ENCODE results near the gene GALR1.

GALR1 gene

GRCh38 chr18:77203071-77203470 lies 46.6 kb upstream of the GALR1 start:
- H3F3A ChIP-seq (ENCODE audit: low read depth): no peaks in the 10 kb centered on the region
- TF ChIP-seq, protein P1, sequence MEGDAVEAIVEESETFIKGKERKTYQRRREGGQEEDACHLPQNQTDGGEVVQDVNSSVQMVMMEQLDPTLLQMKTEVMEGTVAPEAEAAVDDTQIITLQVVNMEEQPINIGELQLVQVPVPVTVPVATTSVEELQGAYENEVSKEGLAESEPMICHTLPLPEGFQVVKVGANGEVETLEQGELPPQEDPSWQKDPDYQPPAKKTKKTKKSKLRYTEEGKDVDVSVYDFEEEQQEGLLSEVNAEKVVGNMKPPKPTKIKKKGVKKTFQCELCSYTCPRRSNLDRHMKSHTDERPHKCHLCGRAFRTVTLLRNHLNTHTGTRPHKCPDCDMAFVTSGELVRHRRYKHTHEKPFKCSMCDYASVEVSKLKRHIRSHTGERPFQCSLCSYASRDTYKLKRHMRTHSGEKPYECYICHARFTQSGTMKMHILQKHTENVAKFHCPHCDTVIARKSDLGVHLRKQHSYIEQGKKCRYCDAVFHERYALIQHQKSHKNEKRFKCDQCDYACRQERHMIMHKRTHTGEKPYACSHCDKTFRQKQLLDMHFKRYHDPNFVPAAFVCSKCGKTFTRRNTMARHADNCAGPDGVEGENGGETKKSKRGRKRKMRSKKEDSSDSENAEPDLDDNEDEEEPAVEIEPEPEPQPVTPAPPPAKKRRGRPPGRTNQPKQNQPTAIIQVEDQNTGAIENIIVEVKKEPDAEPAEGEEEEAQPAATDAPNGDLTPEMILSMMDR (conservative IDR thresholded peaks at IDR 0.05; ENCODE audit: low read length): no peak
- no peak for TF ChIP-seq EZH2phosphoT487 (IDR thresholded peaks at IDR 0.05; ENCODE audit: borderline replicate concordance)

DNA sequence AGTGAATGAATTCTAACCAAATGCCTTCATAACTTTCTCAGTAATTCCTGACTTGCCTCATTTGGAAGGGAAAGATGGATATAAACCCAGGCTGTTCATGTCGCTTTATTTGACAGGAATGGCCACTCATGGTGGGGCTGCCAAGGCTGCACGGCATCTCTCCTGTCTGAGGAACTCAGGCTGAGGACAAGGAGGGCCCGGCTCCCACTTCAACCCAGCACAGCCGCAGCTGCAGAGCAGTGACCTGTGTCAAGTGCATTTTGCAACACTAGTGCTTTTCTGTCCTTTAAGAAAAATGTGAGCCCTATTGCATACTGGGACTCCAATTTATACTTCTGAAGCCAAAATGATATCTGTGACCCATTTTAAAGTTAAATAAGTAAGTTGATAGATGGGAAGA lies 45.8 kb upstream of the GALR1 start:
- Histone ChIP-seq H3K9me2 (replicated peaks; ENCODE audit: low read depth, low read length) (no peaks in the 10 kb centered on the region), H3K36me3 (ENCODE audit: insufficient read depth, low read length) (no peaks in the 10 kb centered on the region), H3K9me3 (ENCODE audit: insufficient read depth, low read depth, low read length) (no peaks in the 10 kb centered on the region), H2AFZ (ENCODE audit: low read length) (no peak overlapping the region), H3K4me3 (ENCODE audit: low read length, poor library complexity, severe bottlenecking) (no peak overlapping the region), H3K4me2 (ENCODE audit: low read depth, low read length, poor library complexity, severe bottlenecking) (no peak overlapping the region), H3K27me3 (ENCODE audit: insufficient read depth, low read length, poor library complexity, severe bottlenecking) (no peaks in the 10 kb centered on the region), H3K4me1 (ENCODE audit: insufficient read depth, low read length, poor library complexity, severe bottlenecking) (peaks cover 14% of the 10 kb centered on the region), H3K9ac (ENCODE audit: low read depth, low read length, poor library complexity, severe bottlenecking) (no peak overlapping the region), H3K79me2 (ENCODE audit: insufficient read depth, low read length) (no peaks in the 10 kb centered on the region), H3F3A (ENCODE audit: low read depth) (no peaks in the 10 kb centered on the region), H4K20me1 (ENCODE audit: insufficient read depth, low read length, poor library complexity, severe bottlenecking) (no peaks in the 10 kb centered on the region)
- TF ChIP-seq EZH2phosphoT487 (IDR thresholded peaks at IDR 0.05; ENCODE audit: borderline replicate concordance): no peak
- TF ChIP-seq, protein P1 (conservative IDR thresholded peaks at IDR 0.05; ENCODE audit: low read length): no peak

More at GRCh38 chr18:77203071-77203470, 46.6 kb upstream of the GALR1 start:
- Histone ChIP-seq H3K9me2 (replicated peaks; ENCODE audit: low read depth, low read length) (no peaks in the 10 kb centered on the region), H3K9ac (ENCODE audit: low read depth, low read length, poor library complexity, severe bottlenecking) (no peak overlapping the region), H3K79me2 (ENCODE audit: insufficient read depth, low read length) (no peaks in the 10 kb centered on the region), H2AFZ (ENCODE audit: low read length) (no peak overlapping the region), H3K4me2 (ENCODE audit: low read depth, low read length, poor library complexity, severe bottlenecking) (no peak overlapping the region), H3K4me3 (ENCODE audit: low read length, poor library complexity, severe bottlenecking) (no peak overlapping the region), H4K20me1 (ENCODE audit: insufficient read depth, low read length, poor library complexity, severe bottlenecking) (no peaks in the 10 kb centered on the region), H3K4me1 (ENCODE audit: insufficient read depth, low read length, poor library complexity, severe bottlenecking) (peaks cover 8% of the 10 kb centered on the region), H3K27me3 (ENCODE audit: insufficient read depth, low read length, poor library complexity, severe bottlenecking) (no peaks in the 10 kb centered on the region), H3K36me3 (ENCODE audit: insufficient read depth, low read length) (no peaks in the 10 kb centered on the region), H3K9me3 (ENCODE audit: insufficient read depth, low read depth, low read length) (no peaks in the 10 kb centered on the region)

GRCh38 chr18:77205769-77206168 lies 43.9 kb upstream of the GALR1 start:
- Histone ChIP-seq H3K27me3 (ENCODE audit: insufficient read depth, low read length, poor library complexity, severe bottlenecking) (no peaks in the 10 kb centered on the region), H4K20me1 (ENCODE audit: insufficient read depth, low read length, poor library complexity, severe bottlenecking) (no peaks in the 10 kb centered on the region), H3K4me2 (ENCODE audit: low read depth, low read length, poor library complexity, severe bottlenecking) (no peak overlapping the region), H3K4me3 (ENCODE audit: low read length, poor library complexity, severe bottlenecking) (no peak overlapping the region), H3K4me1 (ENCODE audit: insufficient read depth, low read length, poor library complexity, severe bottlenecking) (peaks cover 25% of the 10 kb centered on the region), H3K9me3 (ENCODE audit: insufficient read depth, low read depth, low read length) (no peaks in the 10 kb centered on the region), H3K79me2 (ENCODE audit: insufficient read depth, low read length) (no peaks in the 10 kb centered on the region), H3K9ac (ENCODE audit: low read depth, low read length, poor library complexity, severe bottlenecking) (no peak overlapping the region), H3K9me2 (replicated peaks; ENCODE audit: low read depth, low read length) (no peaks in the 10 kb centered on the region), H3K36me3 (ENCODE audit: insufficient read depth, low read length) (no peaks in the 10 kb centered on the region), H3F3A (ENCODE audit: low read depth) (no peaks in the 10 kb centered on the region), H2AFZ (ENCODE audit: low read length) (no peak overlapping the region)
- TF ChIP-seq, protein P1 (conservative IDR thresholded peaks at IDR 0.05; ENCODE audit: low read length): no peak
